C4-2B (cell line): ENCODE data around the gene ELL2.

Source experiments
- ZFX ChIP-seq: fragments of 450-650 bp; IDR thresholded peaks from 2 replicates; pipeline ENCODE4 v1.6.1; 2017
- TF ChIP-seq, protein P1 (sequence below): fragments of 450-650 bp; conservative IDR thresholded peaks from 2 replicates; pipeline ENCODE4 v1.5.1; 2017; ENCODE audit warnings: mild to moderate bottlenecking

- no peak for TF ChIP-seq ZFX
- TF ChIP-seq, protein P1, sequence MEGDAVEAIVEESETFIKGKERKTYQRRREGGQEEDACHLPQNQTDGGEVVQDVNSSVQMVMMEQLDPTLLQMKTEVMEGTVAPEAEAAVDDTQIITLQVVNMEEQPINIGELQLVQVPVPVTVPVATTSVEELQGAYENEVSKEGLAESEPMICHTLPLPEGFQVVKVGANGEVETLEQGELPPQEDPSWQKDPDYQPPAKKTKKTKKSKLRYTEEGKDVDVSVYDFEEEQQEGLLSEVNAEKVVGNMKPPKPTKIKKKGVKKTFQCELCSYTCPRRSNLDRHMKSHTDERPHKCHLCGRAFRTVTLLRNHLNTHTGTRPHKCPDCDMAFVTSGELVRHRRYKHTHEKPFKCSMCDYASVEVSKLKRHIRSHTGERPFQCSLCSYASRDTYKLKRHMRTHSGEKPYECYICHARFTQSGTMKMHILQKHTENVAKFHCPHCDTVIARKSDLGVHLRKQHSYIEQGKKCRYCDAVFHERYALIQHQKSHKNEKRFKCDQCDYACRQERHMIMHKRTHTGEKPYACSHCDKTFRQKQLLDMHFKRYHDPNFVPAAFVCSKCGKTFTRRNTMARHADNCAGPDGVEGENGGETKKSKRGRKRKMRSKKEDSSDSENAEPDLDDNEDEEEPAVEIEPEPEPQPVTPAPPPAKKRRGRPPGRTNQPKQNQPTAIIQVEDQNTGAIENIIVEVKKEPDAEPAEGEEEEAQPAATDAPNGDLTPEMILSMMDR = no peak
Observed at GRCh38 chr5:95903838-95904237, 57.8 kb downstream of the ELL2 start.
